ENCODE measurements around the gene KERA.

The KERA gene

DNA sequence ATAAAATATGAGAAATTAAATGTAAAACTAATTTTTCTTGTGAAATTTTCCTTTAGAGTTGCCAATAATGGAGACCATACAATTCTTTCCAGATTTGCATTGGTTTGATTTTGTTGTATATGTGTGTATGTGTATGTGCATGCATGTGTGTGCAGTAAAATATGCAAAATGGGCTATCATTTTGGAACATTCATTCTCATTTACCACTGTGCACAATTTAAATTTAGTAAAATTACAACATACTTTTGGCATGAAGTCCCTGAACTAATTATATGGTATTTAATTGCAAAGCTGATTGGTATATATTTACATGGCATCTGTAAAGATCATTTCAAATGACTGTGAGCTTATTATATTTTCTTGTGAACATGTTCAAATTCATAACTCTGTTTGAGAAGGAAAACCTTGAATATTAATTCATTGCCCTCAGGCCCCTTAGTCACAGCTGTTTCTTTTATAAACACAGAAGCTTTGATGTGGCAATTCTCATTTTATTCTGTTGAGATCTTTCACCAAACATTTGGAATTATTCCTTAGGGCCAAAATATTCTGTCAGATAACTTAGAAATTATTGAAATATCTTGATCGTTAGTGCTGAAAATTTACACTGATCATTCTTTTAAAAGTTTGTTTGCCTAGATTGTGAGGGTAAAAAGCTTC, 17.6 kb downstream of the KERA start:
- no peak overlapping the region for H3K9ac ChIP-seq
- H3K4me2 ChIP-seq: no peak overlapping the region
- no peaks in the 10 kb centered on the region for H3K27me3 ChIP-seq (ENCODE audit: insufficient read depth, low read depth)
- H3K36me3 ChIP-seq (ENCODE audit: insufficient read depth): no peaks in the 10 kb centered on the region
- no peaks in the 10 kb centered on the region for H4K20me1 ChIP-seq (ENCODE audit: insufficient read depth)
- no peak overlapping the region for H3K4me3 ChIP-seq (IDR thresholded peaks at IDR 0.05; ENCODE audit: insufficient read depth, low read depth, low read length)
- no peak overlapping the region for H3K27ac ChIP-seq
- no peaks in the 10 kb centered on the region for H3K4me1 ChIP-seq (ENCODE audit: low read depth, poor library complexity, severe bottlenecking)
- no peak overlapping the region for H2AFZ ChIP-seq (ENCODE audit: low read depth)
- no peaks in the 10 kb centered on the region for H3K79me2 ChIP-seq (ENCODE audit: insufficient read depth, low read depth)
- TF ChIP-seq, protein P1, sequence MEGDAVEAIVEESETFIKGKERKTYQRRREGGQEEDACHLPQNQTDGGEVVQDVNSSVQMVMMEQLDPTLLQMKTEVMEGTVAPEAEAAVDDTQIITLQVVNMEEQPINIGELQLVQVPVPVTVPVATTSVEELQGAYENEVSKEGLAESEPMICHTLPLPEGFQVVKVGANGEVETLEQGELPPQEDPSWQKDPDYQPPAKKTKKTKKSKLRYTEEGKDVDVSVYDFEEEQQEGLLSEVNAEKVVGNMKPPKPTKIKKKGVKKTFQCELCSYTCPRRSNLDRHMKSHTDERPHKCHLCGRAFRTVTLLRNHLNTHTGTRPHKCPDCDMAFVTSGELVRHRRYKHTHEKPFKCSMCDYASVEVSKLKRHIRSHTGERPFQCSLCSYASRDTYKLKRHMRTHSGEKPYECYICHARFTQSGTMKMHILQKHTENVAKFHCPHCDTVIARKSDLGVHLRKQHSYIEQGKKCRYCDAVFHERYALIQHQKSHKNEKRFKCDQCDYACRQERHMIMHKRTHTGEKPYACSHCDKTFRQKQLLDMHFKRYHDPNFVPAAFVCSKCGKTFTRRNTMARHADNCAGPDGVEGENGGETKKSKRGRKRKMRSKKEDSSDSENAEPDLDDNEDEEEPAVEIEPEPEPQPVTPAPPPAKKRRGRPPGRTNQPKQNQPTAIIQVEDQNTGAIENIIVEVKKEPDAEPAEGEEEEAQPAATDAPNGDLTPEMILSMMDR (conservative IDR thresholded peaks at IDR 0.05; ENCODE audit: low read depth, low read length): no peak

DNA sequence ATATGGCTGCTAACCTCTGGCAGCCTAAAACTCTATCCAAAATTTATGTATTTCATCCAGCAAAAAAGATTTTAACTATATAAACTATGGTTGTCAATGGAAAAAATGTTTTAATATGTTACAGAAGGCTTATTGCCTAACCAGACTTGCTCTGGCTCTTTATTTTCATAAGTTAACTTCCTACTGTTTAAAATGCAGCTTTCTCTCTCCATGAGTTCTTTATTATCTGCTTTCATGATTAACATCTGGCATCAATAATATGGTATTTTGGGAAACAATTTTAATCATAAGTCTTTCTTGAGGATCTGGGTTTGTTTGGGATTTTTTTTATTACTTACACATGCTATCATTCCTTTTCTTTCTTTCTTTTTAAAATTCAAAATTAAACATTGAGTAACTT, 20.5 kb downstream of the KERA start:
- H3K4me2 ChIP-seq: no peak overlapping the region
- H3K27me3 ChIP-seq (ENCODE audit: insufficient read depth, low read depth): no peaks in the 10 kb centered on the region
- H3K27ac ChIP-seq: no peak overlapping the region
- H2AFZ ChIP-seq (ENCODE audit: low read depth): no peak overlapping the region
- H3K36me3 ChIP-seq (ENCODE audit: insufficient read depth): no peaks in the 10 kb centered on the region
- no peak overlapping the region for H3K4me3 ChIP-seq (IDR thresholded peaks at IDR 0.05; ENCODE audit: insufficient read depth, low read depth, low read length)
- H3K9ac ChIP-seq: no peak overlapping the region
- no peaks in the 10 kb centered on the region for H4K20me1 ChIP-seq (ENCODE audit: insufficient read depth)
- no peaks in the 10 kb centered on the region for H3K79me2 ChIP-seq (ENCODE audit: insufficient read depth, low read depth)
- TF ChIP-seq, protein P1 (conservative IDR thresholded peaks at IDR 0.05; ENCODE audit: low read depth, low read length): no peak
- H3K4me1 ChIP-seq (ENCODE audit: low read depth, poor library complexity, severe bottlenecking): no peaks in the 10 kb centered on the region

DNA sequence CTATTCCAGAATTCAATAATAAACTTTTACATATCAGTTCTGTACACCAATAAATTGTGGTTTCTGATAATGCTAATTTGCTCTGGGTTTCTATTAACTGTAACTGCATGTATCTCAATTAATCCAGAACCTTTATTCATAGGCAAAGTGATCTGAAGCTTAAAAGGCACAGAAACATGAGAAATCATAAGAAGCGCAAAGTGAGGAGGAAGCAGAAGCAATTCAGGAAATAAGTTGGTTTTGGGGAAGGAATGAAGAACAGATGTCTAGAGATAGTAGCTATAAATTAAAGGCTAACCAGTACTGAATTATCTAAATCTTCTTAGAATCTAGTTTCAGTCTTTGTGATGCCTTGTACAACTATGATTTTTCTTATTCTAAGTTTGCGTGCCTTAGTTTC, 24.6 kb downstream of the KERA start:
- H3K4me3 ChIP-seq (IDR thresholded peaks at IDR 0.05; ENCODE audit: insufficient read depth, low read depth, low read length): no peak overlapping the region

DNA sequence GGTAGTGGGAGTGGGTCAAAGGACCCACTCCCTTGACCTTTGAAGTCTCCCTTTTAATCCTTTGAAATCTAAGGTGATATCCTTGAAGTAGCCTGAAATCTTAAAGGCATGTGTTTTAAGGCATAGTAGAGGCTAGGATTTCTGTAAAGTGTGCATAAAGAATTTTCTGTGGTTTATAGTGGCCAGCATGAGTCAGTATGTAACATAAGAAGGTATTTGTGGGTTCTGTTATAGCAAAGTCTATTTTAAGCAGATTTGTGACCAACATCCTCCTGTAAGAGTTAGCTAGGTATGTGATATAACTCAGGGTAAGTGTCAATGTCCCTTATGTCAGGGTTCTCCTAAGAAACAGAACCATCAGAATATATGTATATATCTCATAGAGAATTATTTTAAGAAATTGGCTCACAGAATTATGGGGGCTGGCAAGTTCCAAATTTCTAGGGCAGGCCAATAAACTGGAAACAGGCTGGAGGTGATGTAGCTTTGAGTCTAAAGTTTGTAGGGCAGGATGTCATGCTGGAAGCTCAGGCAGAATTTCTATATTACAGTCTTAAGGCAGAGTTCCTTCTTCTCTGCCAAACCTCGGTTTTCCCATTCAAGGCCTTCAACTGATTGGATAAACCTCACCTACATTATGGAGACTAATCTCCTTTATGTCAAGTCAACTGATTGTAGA, 34.4 kb downstream of the KERA start:
- no peak overlapping the region for H3K9ac ChIP-seq
- H2AFZ ChIP-seq (ENCODE audit: low read depth): no peak overlapping the region
- no peaks in the 10 kb centered on the region for H4K20me1 ChIP-seq (ENCODE audit: insufficient read depth)
- peaks cover 17% of the 10 kb centered on the region for H3K4me1 ChIP-seq (ENCODE audit: low read depth, poor library complexity, severe bottlenecking)
- TF ChIP-seq, protein P1 (conservative IDR thresholded peaks at IDR 0.05; ENCODE audit: low read depth, low read length): no peak
- no peaks in the 10 kb centered on the region for H3K79me2 ChIP-seq (ENCODE audit: insufficient read depth, low read depth)
- H3K4me3 ChIP-seq (IDR thresholded peaks at IDR 0.05; ENCODE audit: insufficient read depth, low read depth, low read length): no peak overlapping the region
- no peaks in the 10 kb centered on the region for H3K27me3 ChIP-seq (ENCODE audit: insufficient read depth, low read depth)
- no peak overlapping the region for H3K27ac ChIP-seq
- peak overlapping the region; percentile 51 for H3K4me2 ChIP-seq
- no peaks in the 10 kb centered on the region for H3K36me3 ChIP-seq (ENCODE audit: insufficient read depth)

More for the DNA sequence above, 24.6 kb downstream of the KERA start:
- TF ChIP-seq, protein P1 (conservative IDR thresholded peaks at IDR 0.05; ENCODE audit: low read depth, low read length): no peak
- Histone ChIP-seq H3K27me3 (ENCODE audit: insufficient read depth, low read depth) (no peaks in the 10 kb centered on the region), H2AFZ (ENCODE audit: low read depth) (no peak overlapping the region), H3K36me3 (ENCODE audit: insufficient read depth) (no peaks in the 10 kb centered on the region), H3K4me2 (no peak overlapping the region), H4K20me1 (ENCODE audit: insufficient read depth) (no peaks in the 10 kb centered on the region), H3K9ac (no peak overlapping the region), H3K27ac (no peak overlapping the region), H3K4me1 (ENCODE audit: low read depth, poor library complexity, severe bottlenecking) (no peaks in the 10 kb centered on the region), H3K79me2 (ENCODE audit: insufficient read depth, low read depth) (no peaks in the 10 kb centered on the region)

Data from KMS-11 (cell line).